ENCODE results near the gene LAPTM5. TPM values are rescaled to one million over a fixed set of nuclear protein-coding genes. Genes with fewer than 3 reads are reported as not detected.

LAPTM5 gene
- total and polyA plus RNA-seq, 2 of the 8 experiments (the other 6 are each of a cell fraction or from before 2014, with no cell fraction given): 0.37 to 1.4 TPM

DNA sequence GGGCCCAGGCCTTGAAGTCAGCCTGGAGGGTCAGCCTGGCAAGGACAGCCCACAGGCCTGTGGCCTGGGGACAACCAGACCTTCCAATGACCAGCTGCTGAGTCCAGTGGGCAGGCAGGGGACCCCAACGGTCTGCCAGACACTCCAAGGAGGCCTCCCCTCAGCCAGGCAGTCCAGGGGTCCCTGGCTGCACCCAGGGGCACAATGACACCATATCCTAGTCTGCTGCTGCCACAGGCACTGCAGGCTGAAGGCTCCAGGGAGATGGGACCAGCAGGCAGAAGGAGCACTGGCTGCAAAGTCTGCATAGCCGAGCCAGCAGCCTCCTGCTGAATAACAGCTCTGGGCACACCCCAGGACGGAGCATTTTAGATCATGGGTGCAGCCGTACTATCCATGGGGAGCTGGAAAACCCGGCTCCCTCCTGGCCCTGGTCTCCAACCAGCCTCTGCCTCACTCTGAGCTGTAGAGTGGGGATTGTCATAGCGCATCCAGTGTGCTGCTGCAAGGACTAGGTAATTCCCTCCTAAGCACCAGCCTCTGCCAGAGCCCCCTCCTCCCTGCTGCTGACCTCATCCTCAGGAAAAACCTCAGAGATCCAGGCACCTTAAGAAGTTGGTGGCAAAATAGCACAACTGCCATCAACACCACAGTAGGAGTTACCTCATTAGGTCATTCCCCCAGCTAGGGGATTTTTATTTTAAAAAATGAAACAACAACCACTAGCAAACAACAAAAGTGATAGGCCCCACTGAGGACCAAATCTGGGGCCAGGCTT lies 4.8 kb upstream of the LAPTM5 start:
- no peak overlapping the region for H3K23ac ChIP-seq (ENCODE audit: insufficient read length)
- H3K14ac ChIP-seq (ENCODE audit: insufficient read length): no peak overlapping the region
- no peaks in the 10 kb centered on the region for H3K9me3 ChIP-seq (ENCODE audit: insufficient read depth in 2 of 2, low read depth in 1 of 2, low read length in 1 of 2)
- 77% methylated on average over 5 of the region's 6 CpGs; no CpG with 5 or more reads in 1 of the 2 experiments for WGBS, 2 experiments (ENCODE audit: extremely low coverage in 1 of 2, insufficient coverage in 1 of 2, insufficient read length in 1 of 2, insufficient replicate concordance in 2 of 2, low coverage in 1 of 2, low lambda C conversion rate in 2 of 2, missing lambda C conversion rate in 1 of 2)
- H3K79me2 ChIP-seq (ENCODE audit: control insufficient read depth in 1 of 2, insufficient read depth in 2 of 2, low read length in 2 of 2): no peaks in the 10 kb centered on the region
- no peak overlapping the region for H2AK5ac ChIP-seq (ENCODE audit: low read depth, low read length)
- 0 out of 2 replicates have a peak overlapping the region, but pooled peaks have one; percentile 1 for H4K8ac ChIP-seq (ENCODE audit: extremely low read depth, insufficient read depth, low read length)
- no peak overlapping the region for H2BK5ac ChIP-seq (ENCODE audit: low read depth, low read length)
- DNase-seq (ENCODE audit: low read depth in 1 of 2, low spot score in 2 of 2): no peak
- peaks cover 0 to 8% (median 2%) of the 10 kb centered on the region in 4 experiments; a peak in 4 of 7 replicates for H3K4me1 ChIP-seq (replicated peaks in 1 of 4; ENCODE audit: control insufficient read depth in 3 of 4, insufficient read depth in 4 of 4, low read length in 3 of 4)
- H3K23me2 ChIP-seq (ENCODE audit: low read depth, low read length): no peaks in the 10 kb centered on the region; the same call in 1 of the 2 replicates
- H2BK20ac ChIP-seq (ENCODE audit: low read length): no peak overlapping the region
- H3K18ac ChIP-seq (ENCODE audit: extremely low read depth, low read length): no peak overlapping the region
- H2BK12ac ChIP-seq (ENCODE audit: low read depth, low read length): peak overlapping the region; percentile 1; the same call in 1 of the 2 replicates
- H3K56ac ChIP-seq (replicated peaks; ENCODE audit: insufficient read length, low read depth, low read length): no peak overlapping the region
- ChIA-PET CTCF (ENCODE audit: partially characterized antibody) (interaction anchor here (0.7 to 55.1 kb wide), 5 partner anchors 4 to 1459 kb away, joined by 3 to 1640 read pairs (median 6); partner anchors contain the start of genes LAPTM5 and MATN1), POLR2A (ENCODE audit: partially characterized antibody) (interaction anchor here (0.8 to 1.7 kb wide), 4 partner anchors 17 to 32 kb away, joined by 3 to 4 read pairs (median 4); no protein-coding TSS in a partner anchor)
- no peak for FAIRE-seq
- H4K5ac ChIP-seq (ENCODE audit: insufficient read length, low read depth, low read length): no peak overlapping the region
- no peaks in the 10 kb centered on the region for H3K27me3 ChIP-seq (replicated peaks in 1 of 4; ENCODE audit: control insufficient read depth in 3 of 4, extremely low read depth in 1 of 4, insufficient read depth in 3 of 4, low read length in 3 of 4)
- no peak overlapping the region for H2AFZ ChIP-seq (ENCODE audit: low read length)
- no peak overlapping the region for H3K4ac ChIP-seq (replicated peaks; ENCODE audit: insufficient read length, low read depth, low read length)
- H3K9ac ChIP-seq (replicated peaks in 1 of 4; ENCODE audit: extremely low read depth in 1 of 4, low read depth in 3 of 4, low read length in 3 of 4): no peak overlapping the region
- no peak overlapping the region for H3K4me2 ChIP-seq (ENCODE audit: insufficient read depth in 1 of 2, low read depth in 2 of 2, low read length in 2 of 2)
- no peak overlapping the region for H3K27ac ChIP-seq (ENCODE audit: low read depth, low read length)
- H3K36me3 ChIP-seq (ENCODE audit: control insufficient read depth in 2 of 4, insufficient read depth in 4 of 4, low read length in 3 of 4): no peaks in the 10 kb centered on the region
- H3K79me1 ChIP-seq (ENCODE audit: low read depth, low read length): no peaks in the 10 kb centered on the region
- no peaks in the 10 kb centered on the region for H4K20me1 ChIP-seq (replicated peaks in 1 of 2; ENCODE audit: control insufficient read depth in 1 of 2, insufficient read depth in 2 of 2, low read length in 2 of 2)
- H4K91ac ChIP-seq (replicated peaks; ENCODE audit: insufficient read length, low read length): no peak overlapping the region
- no peak overlapping the region for H3K4me3 ChIP-seq (ENCODE audit: extremely low read depth in 1 of 4, insufficient read depth in 2 of 4, low read depth in 3 of 4, low read length in 4 of 4)
- H2BK120ac ChIP-seq (replicated peaks; ENCODE audit: low read depth, low read length): no peak overlapping the region
- H2BK15ac ChIP-seq (ENCODE audit: low read length): no peak overlapping the region
- TF ChIP-seq SIX5 (IDR thresholded peaks at IDR 0.05; ENCODE audit: low read depth, low read length) (no peak), KDM1A (IDR thresholded peaks at IDR 0.05; ENCODE audit: borderline replicate concordance, low read length) (no peak), RNF2 (IDR thresholded peaks at IDR 0.05; ENCODE audit: borderline replicate concordance, low read depth, low read length, missing control alignments, poor library complexity, severe bottlenecking) (no peak), CTBP2 (IDR thresholded peaks at IDR 0.05; ENCODE audit: borderline replicate concordance, insufficient read depth, insufficient read length, low read length) (no peak), TEAD4 (IDR thresholded peaks at IDR 0.05; ENCODE audit: low read depth, low read length) (no peak), RXRA (IDR thresholded peaks at IDR 0.05; ENCODE audit: insufficient read depth, low read depth, low read length) (no peak), NRF1 (IDR thresholded peaks at IDR 0.05; ENCODE audit: low read depth, low read length) (no peak), JUN (IDR thresholded peaks at IDR 0.05; ENCODE audit: low read depth, low read length) (no peak)
- TF ChIP-seq, protein P1, sequence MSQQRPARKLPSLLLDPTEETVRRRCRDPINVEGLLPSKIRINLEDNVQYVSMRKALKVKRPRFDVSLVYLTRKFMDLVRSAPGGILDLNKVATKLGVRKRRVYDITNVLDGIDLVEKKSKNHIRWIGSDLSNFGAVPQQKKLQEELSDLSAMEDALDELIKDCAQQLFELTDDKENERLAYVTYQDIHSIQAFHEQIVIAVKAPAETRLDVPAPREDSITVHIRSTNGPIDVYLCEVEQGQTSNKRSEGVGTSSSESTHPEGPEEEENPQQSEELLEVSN (IDR thresholded peaks at IDR 0.05): no peak
